Sigmoid colon (tissue), 4 donors: Measurements from ENCODE around the gene SMG5.

Experiments
- CTCF ChIP-seq, 4 experiments: fragments of 450-650 bp in 3 of 4; fragments of 200-600 bp in 1 of 4; IDR thresholded peaks; one replicate each; pipeline ENCODE4 v1.5.1; 2016 to 2019; ENCODE audit warnings: antibody characterized with exemption in 4 of 4, mild to moderate bottlenecking in 3 of 4, moderate library complexity in 2 of 4
- EP300 ChIP-seq, 4 donors: sonication (generic); formaldehyde crosslinking; IDR thresholded peaks; one replicate each; pipeline ENCODE4 v1.6.1; 2017; ENCODE audit warnings: antibody characterized with exemption in 4 of 4
- POLR2A ChIP-seq, 2 donors: fragments of 450-650 bp; IDR thresholded peaks; one replicate each; pipeline ENCODE4 v1.6.1; 2016; ENCODE audit warnings: antibody characterized with exemption in 2 of 2, mild to moderate bottlenecking in 2 of 2, moderate library complexity in 2 of 2
- POLR2AphosphoS5 ChIP-seq, 4 donors: sonication (generic); formaldehyde crosslinking; IDR thresholded peaks; one replicate each; pipeline ENCODE4 v1.6.1; 2017; ENCODE audit warnings: antibody characterized with exemption in 4 of 4

GRCh38 chr1:156212130-156212529 is 70.5 kb downstream of the SMG5 start:
- no peak for TF ChIP-seq POLR2AphosphoS5 (IDR thresholded peaks at IDR 0.05)
- no peak for TF ChIP-seq CTCF (IDR thresholded peaks at IDR 0.05)
- TF ChIP-seq EP300 (IDR thresholded peaks at IDR 0.05), result no peak
- TF ChIP-seq POLR2A (IDR thresholded peaks at IDR 0.05), result no peak
